ENCODE results near the gene PRKCQ.
"Not testable (repeated sequence)": the region's sequence is repeated elsewhere in the genome, so short reads cannot be mapped to it uniquely, and the experiment has no call there.

Gene PRKCQ

GRCh38 chr10:6461961-6462360 is 118.1 kb downstream of the PRKCQ start:
- H3K9ac ChIP-seq (ENCODE audit: low read depth, low read length): no peak overlapping the region
- H3K27me3 ChIP-seq (ENCODE audit: control insufficient read depth, insufficient read depth, low read length): no peaks in the 10 kb centered on the region
- no peaks in the 10 kb centered on the region for H3K9me3 ChIP-seq (ENCODE audit: control insufficient read depth, insufficient read depth, low read length)
- H3K36me3 ChIP-seq (ENCODE audit: control insufficient read depth, insufficient read depth, low read length): peaks cover 12% of the 10 kb centered on the region
- no peak overlapping the region for H3K4me3 ChIP-seq (ENCODE audit: low read depth, low read length)
- no peaks in the 10 kb centered on the region for H3K4me1 ChIP-seq (ENCODE audit: control insufficient read depth, insufficient read depth, low read length)

- H3K9me3 ChIP-seq (ENCODE audit: control insufficient read depth, insufficient read depth, low read length): no peaks in the 10 kb centered on the region
- no peaks in the 10 kb centered on the region for H3K4me1 ChIP-seq (ENCODE audit: control insufficient read depth, insufficient read depth, low read length)
- no peaks in the 10 kb centered on the region for H3K27me3 ChIP-seq (ENCODE audit: control insufficient read depth, insufficient read depth, low read length)
- H3K4me3 ChIP-seq (ENCODE audit: low read depth, low read length): no peak overlapping the region
- no peak overlapping the region for H3K9ac ChIP-seq (ENCODE audit: low read depth, low read length)
- peaks cover 15% of the 10 kb centered on the region for H3K36me3 ChIP-seq (ENCODE audit: control insufficient read depth, insufficient read depth, low read length)
These were observed 119.1 kb downstream of the PRKCQ start for GRCh38 chr10:6460861-6461409.

GRCh38 chr10:6458814-6459213 is 121.3 kb downstream of the PRKCQ start:
- H3K27me3 ChIP-seq (ENCODE audit: control insufficient read depth, insufficient read depth, low read length): no peaks in the 10 kb centered on the region
- peaks cover 15% of the 10 kb centered on the region for H3K36me3 ChIP-seq (ENCODE audit: control insufficient read depth, insufficient read depth, low read length)
- H3K9ac ChIP-seq (ENCODE audit: low read depth, low read length): no peak overlapping the region
- no peaks in the 10 kb centered on the region for H3K9me3 ChIP-seq (ENCODE audit: control insufficient read depth, insufficient read depth, low read length)
- no peak overlapping the region for H3K4me3 ChIP-seq (ENCODE audit: low read depth, low read length)
- no peaks in the 10 kb centered on the region for H3K4me1 ChIP-seq (ENCODE audit: control insufficient read depth, insufficient read depth, low read length)

- Histone ChIP-seq H3K9me3 (ENCODE audit: control insufficient read depth, insufficient read depth, low read length) (no peaks in the 10 kb centered on the region), H3K36me3 (ENCODE audit: control insufficient read depth, insufficient read depth, low read length) (peaks cover 15% of the 10 kb centered on the region), H3K4me1 (ENCODE audit: control insufficient read depth, insufficient read depth, low read length) (no peaks in the 10 kb centered on the region), H3K27me3 (ENCODE audit: control insufficient read depth, insufficient read depth, low read length) (no peaks in the 10 kb centered on the region), H3K4me3 (ENCODE audit: low read depth, low read length) (no peak overlapping the region), H3K9ac (ENCODE audit: low read depth, low read length) (no peak overlapping the region)
These were observed 122.7 kb downstream of the PRKCQ start for GRCh38 chr10:6457376-6457775.

GRCh38 chr10:6456067-6456466 is 124.0 kb downstream of the PRKCQ start:
- H3K9me3 ChIP-seq (ENCODE audit: control insufficient read depth, insufficient read depth, low read length): no peaks in the 10 kb centered on the region
- no peak overlapping the region for H3K9ac ChIP-seq (ENCODE audit: low read depth, low read length)
- no peaks in the 10 kb centered on the region for H3K27me3 ChIP-seq (ENCODE audit: control insufficient read depth, insufficient read depth, low read length)
- H3K4me3 ChIP-seq (ENCODE audit: low read depth, low read length): no peak overlapping the region
- H3K36me3 ChIP-seq (ENCODE audit: control insufficient read depth, insufficient read depth, low read length): peaks cover 15% of the 10 kb centered on the region
- no peaks in the 10 kb centered on the region for H3K4me1 ChIP-seq (ENCODE audit: control insufficient read depth, insufficient read depth, low read length)

- H3K36me3 ChIP-seq (ENCODE audit: control insufficient read depth, insufficient read depth, low read length): peaks cover 15% of the 10 kb centered on the region
- H3K27me3 ChIP-seq (ENCODE audit: control insufficient read depth, insufficient read depth, low read length): no peaks in the 10 kb centered on the region
- no peak overlapping the region for H3K4me3 ChIP-seq (ENCODE audit: low read depth, low read length)
- no peaks in the 10 kb centered on the region for H3K9me3 ChIP-seq (ENCODE audit: control insufficient read depth, insufficient read depth, low read length)
- no peaks in the 10 kb centered on the region for H3K4me1 ChIP-seq (ENCODE audit: control insufficient read depth, insufficient read depth, low read length)
- no peak overlapping the region for H3K9ac ChIP-seq (ENCODE audit: low read depth, low read length)
These were observed 124.5 kb downstream of the PRKCQ start for GRCh38 chr10:6455592-6455991.

GRCh38 chr10:6446711-6447110 is 133.4 kb downstream of the PRKCQ start:
- H3K9ac ChIP-seq (ENCODE audit: low read depth, low read length): no peak overlapping the region
- H3K27me3 ChIP-seq (ENCODE audit: control insufficient read depth, insufficient read depth, low read length): no peaks in the 10 kb centered on the region
- no peaks in the 10 kb centered on the region for H3K9me3 ChIP-seq (ENCODE audit: control insufficient read depth, insufficient read depth, low read length)
- no peak overlapping the region for H3K4me3 ChIP-seq (ENCODE audit: low read depth, low read length)
- H3K4me1 ChIP-seq (ENCODE audit: control insufficient read depth, insufficient read depth, low read length): no peaks in the 10 kb centered on the region
- H3K36me3 ChIP-seq (ENCODE audit: control insufficient read depth, insufficient read depth, low read length): peaks cover 3% of the 10 kb centered on the region

- no peak overlapping the region for H3K9ac ChIP-seq (ENCODE audit: low read depth, low read length)
- no peaks in the 10 kb centered on the region for H3K9me3 ChIP-seq (ENCODE audit: control insufficient read depth, insufficient read depth, low read length)
- peaks cover 3% of the 10 kb centered on the region for H3K36me3 ChIP-seq (ENCODE audit: control insufficient read depth, insufficient read depth, low read length)
- no peak overlapping the region for H3K4me3 ChIP-seq (ENCODE audit: low read depth, low read length)
- H3K4me1 ChIP-seq (ENCODE audit: control insufficient read depth, insufficient read depth, low read length): no peaks in the 10 kb centered on the region
- no peaks in the 10 kb centered on the region for H3K27me3 ChIP-seq (ENCODE audit: control insufficient read depth, insufficient read depth, low read length)
These were observed 134.3 kb downstream of the PRKCQ start for GRCh38 chr10:6445671-6446316.

- H3K9me3 ChIP-seq (ENCODE audit: control insufficient read depth, insufficient read depth, low read length); H3K4me3 ChIP-seq (ENCODE audit: low read depth, low read length): not testable (repeated sequence)
These were observed 140.2 kb downstream of the PRKCQ start for GRCh38 chr10:6439875-6440274.

GRCh38 chr10:6431861-6432260 is 148.2 kb downstream of the PRKCQ start:
- Histone ChIP-seq H3K36me3 (ENCODE audit: control insufficient read depth, insufficient read depth, low read length) (peaks cover 9% of the 10 kb centered on the region), H3K27me3 (ENCODE audit: control insufficient read depth, insufficient read depth, low read length) (no peaks in the 10 kb centered on the region), H3K4me1 (ENCODE audit: control insufficient read depth, insufficient read depth, low read length) (no peaks in the 10 kb centered on the region), H3K9ac (ENCODE audit: low read depth, low read length) (no peak overlapping the region), H3K4me3 (ENCODE audit: low read depth, low read length) (no peak overlapping the region), H3K9me3 (ENCODE audit: control insufficient read depth, insufficient read depth, low read length) (no peaks in the 10 kb centered on the region)

More at GRCh38 chr10:6439875-6440274, 140.2 kb downstream of the PRKCQ start:
- H3K9ac ChIP-seq (ENCODE audit: low read depth, low read length); H3K36me3 ChIP-seq (ENCODE audit: control insufficient read depth, insufficient read depth, low read length); H3K4me1 ChIP-seq (ENCODE audit: control insufficient read depth, insufficient read depth, low read length); H3K27me3 ChIP-seq (ENCODE audit: control insufficient read depth, insufficient read depth, low read length): not testable (repeated sequence)

GRCh38 chr10:6431186-6431585 is 148.9 kb downstream of the PRKCQ start:
- peaks cover 9% of the 10 kb centered on the region for H3K36me3 ChIP-seq (ENCODE audit: control insufficient read depth, insufficient read depth, low read length)
- no peaks in the 10 kb centered on the region for H3K27me3 ChIP-seq (ENCODE audit: control insufficient read depth, insufficient read depth, low read length)
- no peaks in the 10 kb centered on the region for H3K4me1 ChIP-seq (ENCODE audit: control insufficient read depth, insufficient read depth, low read length)
- no peaks in the 10 kb centered on the region for H3K9me3 ChIP-seq (ENCODE audit: control insufficient read depth, insufficient read depth, low read length)
- no peak overlapping the region for H3K9ac ChIP-seq (ENCODE audit: low read depth, low read length)
- no peak overlapping the region for H3K4me3 ChIP-seq (ENCODE audit: low read depth, low read length)

- peaks cover 9% of the 10 kb centered on the region for H3K36me3 ChIP-seq (ENCODE audit: control insufficient read depth, insufficient read depth, low read length)
- no peaks in the 10 kb centered on the region for H3K9me3 ChIP-seq (ENCODE audit: control insufficient read depth, insufficient read depth, low read length)
- H3K9ac ChIP-seq (ENCODE audit: low read depth, low read length): no peak overlapping the region
- H3K27me3 ChIP-seq (ENCODE audit: control insufficient read depth, insufficient read depth, low read length): no peaks in the 10 kb centered on the region
- no peaks in the 10 kb centered on the region for H3K4me1 ChIP-seq (ENCODE audit: control insufficient read depth, insufficient read depth, low read length)
- H3K4me3 ChIP-seq (ENCODE audit: low read depth, low read length): no peak overlapping the region
These were observed 149.6 kb downstream of the PRKCQ start for GRCh38 chr10:6430423-6430980.

All from iPS-15b (cell line).